GM21423 (cell line): ENCODE measurements around the gene MOSPD3.
"Not testable (repeated sequence)": the region's sequence is repeated elsewhere in the genome, so short reads cannot be mapped to it uniquely, and the experiment has no call there.

ENCODE experiments used
- ATAC-seq: cut with Tn5 transposase; IDR thresholded peaks from one replicate; pipeline ENCODE4 v1.9.1; 2021; ENCODE audit warnings: mild to moderate bottlenecking, moderate library complexity; ENCODE audit not compliant: unreplicated experiment

The MOSPD3 gene

DNA sequence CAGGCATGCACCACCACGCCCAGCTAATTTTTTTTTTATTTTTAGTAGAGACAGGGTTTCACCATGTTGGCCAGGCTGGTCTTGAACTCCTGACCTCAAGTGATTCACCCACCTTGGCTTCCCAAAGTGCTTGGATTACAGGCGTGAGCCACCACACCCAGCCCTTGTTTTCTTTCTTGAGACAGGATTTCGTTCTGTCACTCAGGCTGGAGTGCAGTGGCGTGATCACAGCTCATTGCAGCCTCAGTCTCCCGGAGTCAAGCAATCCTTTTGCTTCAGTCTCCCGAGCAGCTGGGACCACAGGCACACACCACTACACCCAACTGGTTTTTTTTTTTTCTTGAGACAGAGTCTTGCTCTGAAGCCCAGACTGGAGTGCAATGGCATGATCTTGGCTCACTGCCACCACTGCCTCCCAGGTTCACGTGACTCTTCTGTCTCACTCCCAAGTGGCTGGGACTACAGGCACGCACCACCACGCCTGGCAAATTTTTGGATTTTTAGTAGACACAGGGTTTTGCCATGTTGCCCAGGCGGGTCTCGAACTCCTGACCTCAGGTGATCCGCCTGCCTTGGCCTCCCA lies 49.9 kb downstream of the MOSPD3 start:
- ATAC-seq: not testable (repeated sequence)
